Esophagus muscularis mucosa (tissue), 4 donors: ENCODE measurements around the gene ARL11. TPM values are rescaled to one million over a fixed set of nuclear protein-coding genes. Genes with fewer than 3 reads are reported as not detected.

Experiments used
- DNase-seq: peaks from one replicate; pipeline ENCODE4 v3.0.0-alpha.2; 2017; ENCODE audit errors: extremely low spot score
- H3K27ac ChIP-seq, 4 donors: fragments of 200-600 bp; sonication (generic); replicated peaks in 1 of 4; 1 replicate in 3 of 4; 2 replicates in 1 of 4; pipeline ENCODE4 v1.5.1; 2016 to 2019; ENCODE audit warnings: mild to moderate bottlenecking in 1 of 4
- H3K27me3 ChIP-seq, 4 donors: fragments of 200-600 bp; sonication (generic); one replicate each; pipeline versions ENCODE4 v1.5.1 to v1.6.0; 2016 to 2019
- H3K36me3 ChIP-seq, 4 donors: fragments of 200-600 bp; sonication (generic); one replicate each; pipeline ENCODE4 v1.5.1; 2016 to 2019
- H3K4me1 ChIP-seq, 4 donors: fragments of 200-600 bp; sonication (generic); one replicate each; pipeline ENCODE4 v1.5.1; 2016 to 2019
- H3K4me3 ChIP-seq, 4 donors: fragments of 200-600 bp; sonication (generic); 1 replicate in 2 of 4; 2 replicates in 2 of 4; pipeline ENCODE4 v1.5.1; 2016 to 2019; ENCODE audit warnings: mild to moderate bottlenecking in 4 of 4, moderate library complexity in 1 of 4
- H3K9me3 ChIP-seq, 4 donors: fragments of 200-600 bp; sonication (generic); 1 replicate in 3 of 4; 2 replicates in 1 of 4; pipeline ENCODE4 v1.5.1; 2016 to 2019
- EP300 ChIP-seq: sonication (generic); formaldehyde crosslinking; IDR thresholded peaks from one replicate; pipeline ENCODE4 v1.6.1; 2017; ENCODE audit warnings: antibody characterized with exemption
- POLR2A ChIP-seq: fragments of 450-650 bp; IDR thresholded peaks from one replicate; pipeline ENCODE4 v1.6.1; 2017; ENCODE audit warnings: antibody characterized with exemption, moderate library complexity, mild to moderate bottlenecking, low read depth
- POLR2AphosphoS5 ChIP-seq, 2 donors: sonication (generic); formaldehyde crosslinking; IDR thresholded peaks; one replicate each; pipeline ENCODE4 v1.6.1; 2017; ENCODE audit warnings: antibody characterized with exemption in 2 of 2
- WGBS: methylation state at CpG from one replicate; pipeline ENCODE4 v1.1.5; 2018; 5-methylcytosine and 5-hydroxymethylcytosine counted together
- intact Hi-C: fragments of 100-400 bp; cut with DNase I; formaldehyde crosslinking; loops from one replicate; pipeline ENCODE4 v1.15.1; 2023
- total RNA-seq, 4 donors: library from RNA; depleted of rRNA; stranded (reverse); fragments of >200 nt; gene quantifications; one replicate each; pipeline versions ENCODE4 v1.1.0 to v1.2.1, GENCODE V29; 2016
- TF ChIP-seq, protein P1 (sequence below), 3 experiments: fragments of 200-600 bp in 2 of 3; fragments of 450-650 bp in 1 of 3; sonication (generic) in 2 of 3; IDR thresholded peaks; one replicate each; pipeline ENCODE4 v1.5.1; 2017 to 2019; ENCODE audit warnings: antibody characterized with exemption in 3 of 3, mild to moderate bottlenecking in 2 of 3, moderate library complexity in 1 of 3

Gene ARL11
- total RNA-seq, 4 donors from 2014 or later: 0.13 to 0.83 (median 0.35) TPM

DNA sequence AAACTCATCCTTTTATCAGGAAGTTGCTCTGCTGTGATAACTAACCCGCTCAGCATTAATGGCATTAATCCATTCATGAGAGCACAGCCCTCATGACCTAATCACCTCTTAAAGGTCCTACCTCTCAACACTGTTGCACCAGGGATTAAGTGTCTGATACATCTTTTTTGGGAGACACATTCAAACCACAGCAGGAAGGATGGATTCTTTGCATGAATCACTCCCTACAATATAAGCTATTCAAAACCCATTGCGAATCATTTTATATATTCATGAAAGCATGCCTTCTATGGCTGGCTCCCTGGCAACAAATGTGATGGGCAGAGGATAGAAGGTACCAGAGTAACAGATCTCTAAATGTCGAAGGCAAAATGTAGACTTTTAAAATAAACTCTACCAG is 27.6 kb downstream of the ARL11 start:
- H3K27ac ChIP-seq: no peak overlapping the region
- intact Hi-C loops: no loop called here
- no peak for DNase-seq
- H3K4me3 ChIP-seq: no peak overlapping the region
- H3K27me3 ChIP-seq: no peaks in the 10 kb centered on the region
- no peaks in the 10 kb centered on the region for H3K9me3 ChIP-seq
- no peak for TF ChIP-seq EP300
- TF ChIP-seq POLR2AphosphoS5 (IDR thresholded peaks at IDR 0.05): no peak
- H3K4me1 ChIP-seq: peaks cover 0 to 36% (median 24%) of the 10 kb centered on the region in 4 donors
- 77% methylated on average over 3 of the region's 3 CpGs for WGBS
- peaks cover 0 to 17% (median 3%) of the 10 kb centered on the region in 4 donors for H3K36me3 ChIP-seq

DNA sequence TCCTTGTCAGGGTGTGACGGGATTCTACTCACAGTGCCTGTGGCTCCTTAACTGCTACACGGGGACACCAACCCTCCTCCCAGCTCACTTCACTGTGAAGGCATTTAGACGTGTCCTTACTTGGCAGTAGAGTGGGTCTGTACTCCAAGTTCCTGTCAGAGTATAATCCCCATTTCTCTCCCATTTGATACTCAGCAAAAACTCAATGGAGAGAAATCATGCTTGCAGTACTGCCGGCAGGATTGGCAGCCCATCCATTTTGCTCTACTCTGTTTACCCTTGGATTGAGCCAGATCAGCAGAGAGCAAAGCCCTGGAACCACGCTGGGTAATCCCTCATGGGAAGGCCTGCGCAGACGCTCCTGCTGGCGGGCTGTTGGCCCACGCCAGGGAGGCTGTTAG is 28.9 kb downstream of the ARL11 start:
- TF ChIP-seq POLR2AphosphoS5 (IDR thresholded peaks at IDR 0.05): peak; percentile 38 to 71
- TF ChIP-seq, protein P1, sequence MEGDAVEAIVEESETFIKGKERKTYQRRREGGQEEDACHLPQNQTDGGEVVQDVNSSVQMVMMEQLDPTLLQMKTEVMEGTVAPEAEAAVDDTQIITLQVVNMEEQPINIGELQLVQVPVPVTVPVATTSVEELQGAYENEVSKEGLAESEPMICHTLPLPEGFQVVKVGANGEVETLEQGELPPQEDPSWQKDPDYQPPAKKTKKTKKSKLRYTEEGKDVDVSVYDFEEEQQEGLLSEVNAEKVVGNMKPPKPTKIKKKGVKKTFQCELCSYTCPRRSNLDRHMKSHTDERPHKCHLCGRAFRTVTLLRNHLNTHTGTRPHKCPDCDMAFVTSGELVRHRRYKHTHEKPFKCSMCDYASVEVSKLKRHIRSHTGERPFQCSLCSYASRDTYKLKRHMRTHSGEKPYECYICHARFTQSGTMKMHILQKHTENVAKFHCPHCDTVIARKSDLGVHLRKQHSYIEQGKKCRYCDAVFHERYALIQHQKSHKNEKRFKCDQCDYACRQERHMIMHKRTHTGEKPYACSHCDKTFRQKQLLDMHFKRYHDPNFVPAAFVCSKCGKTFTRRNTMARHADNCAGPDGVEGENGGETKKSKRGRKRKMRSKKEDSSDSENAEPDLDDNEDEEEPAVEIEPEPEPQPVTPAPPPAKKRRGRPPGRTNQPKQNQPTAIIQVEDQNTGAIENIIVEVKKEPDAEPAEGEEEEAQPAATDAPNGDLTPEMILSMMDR (IDR thresholded peaks at IDR 0.05): no peak
- Histone ChIP-seq H3K9me3 (no peaks in the 10 kb centered on the region), H3K27ac (peak overlapping the region in 3 of 4 donors; percentile 44 to 67 (median 52))

DNA sequence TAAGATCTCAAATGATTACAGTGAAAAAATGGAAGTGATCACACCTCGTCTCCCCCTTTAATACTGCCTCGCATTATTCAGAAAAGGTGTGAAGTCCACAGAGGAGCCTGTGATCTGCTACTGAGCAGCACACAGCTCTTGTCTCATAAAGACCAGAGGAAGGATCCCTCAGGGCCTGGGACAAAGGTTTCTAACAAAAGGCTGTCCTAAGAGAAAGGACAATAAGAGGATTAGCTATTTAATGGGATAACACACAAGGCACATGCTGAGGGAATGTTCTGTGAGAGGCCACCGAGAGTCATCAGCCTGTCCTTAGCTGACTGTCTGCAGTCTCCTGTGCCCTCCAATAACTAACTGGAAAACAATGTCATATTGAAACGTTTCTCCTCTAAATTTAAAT is 36.3 kb downstream of the ARL11 start:
- Histone ChIP-seq H3K27me3 (no peaks in the 10 kb centered on the region), H3K27ac (no peak overlapping the region), H3K9me3 (no peaks in the 10 kb centered on the region), H3K36me3 (peaks cover 0 to 63% (median 13%) of the 10 kb centered on the region in 4 donors), H3K4me3 (no peak overlapping the region), H3K4me1 (no peaks in the 10 kb centered on the region)
- WGBS: 86% methylated on average over 4 of the region's 4 CpGs
- TF ChIP-seq EP300 (no peak), POLR2AphosphoS5 (IDR thresholded peaks at IDR 0.05) (no peak), POLR2A (no peak)
- TF ChIP-seq, protein P1 (IDR thresholded peaks at IDR 0.05): no peak
- no peak for DNase-seq
- intact Hi-C loops: loop anchor here (5.0 kb wide), 1 partner anchor 183 kb away; no protein-coding TSS in a partner anchor

More for the DNA sequence above, 28.9 kb downstream of the ARL11 start:
- no peaks in the 10 kb centered on the region for H3K27me3 ChIP-seq
- H3K4me3 ChIP-seq: no peak overlapping the region
- intact Hi-C loops: no loop called here
- DNase-seq: no peak
- whole genome bisulfite sequencing: 59% methylated on average over 9 of the region's 9 CpGs
- H3K4me1 ChIP-seq: peaks cover 0 to 35% (median 23%) of the 10 kb centered on the region in 4 donors
- peaks cover 0 to 31% (median 3%) of the 10 kb centered on the region in 4 donors for H3K36me3 ChIP-seq

DNA sequence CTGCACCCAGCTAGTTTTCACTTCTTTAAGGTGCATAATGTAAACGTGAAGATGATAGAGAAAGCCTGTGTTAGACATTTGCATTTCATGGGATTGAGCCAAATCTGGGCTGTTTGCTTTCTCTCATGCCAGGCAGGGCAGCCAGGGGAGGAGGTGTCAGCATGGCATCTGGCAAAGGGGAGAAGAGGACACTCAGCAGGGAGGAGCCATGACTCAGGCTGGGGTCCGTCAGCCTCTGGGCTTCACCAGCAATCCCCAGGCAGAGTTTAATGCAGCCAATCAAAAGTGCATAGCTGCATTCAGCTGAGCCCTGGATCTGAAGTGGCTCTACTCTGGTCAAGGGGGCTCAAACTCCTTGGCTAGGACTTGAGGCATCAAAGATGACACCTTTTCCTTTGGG is 39.5 kb downstream of the ARL11 start:
- Histone ChIP-seq H3K9me3 (no peaks in the 10 kb centered on the region), H3K4me3 (no peak overlapping the region), H3K36me3 (peaks cover 0 to 35% (median 11%) of the 10 kb centered on the region in 4 donors), H3K27me3 (no peaks in the 10 kb centered on the region), H3K27ac (no peak overlapping the region), H3K4me1 (peaks cover 0 to 13% (median 0%) of the 10 kb centered on the region in 4 donors)
- no peak for DNase-seq
- TF ChIP-seq POLR2AphosphoS5 (IDR thresholded peaks at IDR 0.05) (no peak), POLR2A (no peak), EP300 (no peak)
- TF ChIP-seq, protein P1 (IDR thresholded peaks at IDR 0.05): no peak
- intact Hi-C loops: loop anchor here (5.0 kb wide), 1 partner anchor 180 kb away; no protein-coding TSS in a partner anchor
- WGBS: 78% methylated on average over 1 of the region's 2 CpGs

DNA sequence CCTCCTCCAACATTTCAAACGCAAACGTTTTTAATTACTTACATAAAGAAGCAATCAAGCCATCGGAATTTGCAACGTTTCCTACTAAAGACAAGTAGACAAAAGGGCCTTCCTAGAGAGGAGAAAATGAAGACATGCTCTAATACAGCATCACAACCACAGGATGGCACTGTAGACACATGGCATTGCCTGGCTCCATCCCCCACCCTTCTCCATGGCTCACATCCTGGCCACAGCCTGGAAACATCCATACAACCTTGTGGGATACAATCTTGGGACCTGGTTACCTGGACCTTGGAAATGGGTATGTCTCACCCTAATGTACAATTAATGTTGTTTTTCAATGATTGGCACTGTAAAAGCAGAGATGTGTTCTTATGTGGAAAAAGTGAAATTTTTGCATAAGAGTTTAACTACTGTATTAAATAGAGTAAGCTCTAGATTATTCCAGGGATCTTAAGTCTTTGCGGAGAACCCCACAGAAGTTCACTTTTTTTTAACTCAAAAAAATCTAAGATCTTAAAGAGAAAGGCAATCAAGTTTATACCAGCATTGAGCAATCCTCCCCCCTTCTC is 41.5 kb downstream of the ARL11 start:
- H3K4me3 ChIP-seq: no peak overlapping the region
- H3K27me3 ChIP-seq: no peaks in the 10 kb centered on the region
- intact Hi-C loops: loop anchor here (5.0 kb wide), 2 partner anchors 122 to 177 kb away; partner anchors contain the start of gene KPNA3
- no peak for DNase-seq
- 58% methylated on average over 5 of the region's 5 CpGs for WGBS
- no peak overlapping the region for H3K27ac ChIP-seq
- H3K9me3 ChIP-seq: no peaks in the 10 kb centered on the region
- peaks cover 0 to 13% (median 0%) of the 10 kb centered on the region in 4 donors for H3K4me1 ChIP-seq
- TF ChIP-seq, protein P1 (IDR thresholded peaks at IDR 0.05): peak; percentile 67 to 78 (median 69)
- TF ChIP-seq POLR2AphosphoS5 (IDR thresholded peaks at IDR 0.05): no peak
- TF ChIP-seq POLR2A: no peak
- TF ChIP-seq EP300: no peak
- H3K36me3 ChIP-seq: peaks cover under 1 to 32% (median 11%) of the 10 kb centered on the region in 4 donors
